ENCODE data around the gene FNBP1.

DNA sequence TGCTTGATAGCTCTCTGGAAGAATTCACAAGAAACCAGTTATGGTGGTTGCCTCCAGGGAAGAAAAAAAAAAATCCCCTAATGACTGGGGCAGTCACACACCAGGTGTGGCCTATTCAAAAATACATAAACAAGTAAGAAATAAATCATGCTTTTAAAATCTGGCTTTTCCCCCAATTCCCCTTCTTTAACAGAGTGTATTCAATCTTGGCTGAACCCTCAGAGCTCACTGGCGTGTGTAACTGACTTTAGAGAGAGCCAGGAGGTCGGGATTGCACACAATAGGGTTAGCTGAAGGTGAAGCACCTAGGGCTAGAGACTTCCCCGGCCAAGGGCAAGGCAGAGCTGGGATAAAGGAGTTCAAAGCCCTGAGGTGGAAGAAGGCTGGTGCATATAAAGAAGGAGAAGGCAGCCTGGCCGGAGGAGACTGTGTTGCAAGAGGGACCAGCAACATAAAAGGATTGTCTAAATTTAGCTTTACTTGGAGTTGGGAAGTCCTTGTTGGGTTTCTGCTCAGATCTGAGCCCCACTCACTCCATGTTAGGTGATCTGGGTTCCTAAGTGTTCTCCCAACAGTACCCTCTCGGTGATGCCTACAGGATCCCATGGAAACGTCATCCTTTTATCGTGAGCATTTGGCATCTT, 19.7 kb downstream of the FNBP1 start:
- TF ChIP-seq, protein P1, sequence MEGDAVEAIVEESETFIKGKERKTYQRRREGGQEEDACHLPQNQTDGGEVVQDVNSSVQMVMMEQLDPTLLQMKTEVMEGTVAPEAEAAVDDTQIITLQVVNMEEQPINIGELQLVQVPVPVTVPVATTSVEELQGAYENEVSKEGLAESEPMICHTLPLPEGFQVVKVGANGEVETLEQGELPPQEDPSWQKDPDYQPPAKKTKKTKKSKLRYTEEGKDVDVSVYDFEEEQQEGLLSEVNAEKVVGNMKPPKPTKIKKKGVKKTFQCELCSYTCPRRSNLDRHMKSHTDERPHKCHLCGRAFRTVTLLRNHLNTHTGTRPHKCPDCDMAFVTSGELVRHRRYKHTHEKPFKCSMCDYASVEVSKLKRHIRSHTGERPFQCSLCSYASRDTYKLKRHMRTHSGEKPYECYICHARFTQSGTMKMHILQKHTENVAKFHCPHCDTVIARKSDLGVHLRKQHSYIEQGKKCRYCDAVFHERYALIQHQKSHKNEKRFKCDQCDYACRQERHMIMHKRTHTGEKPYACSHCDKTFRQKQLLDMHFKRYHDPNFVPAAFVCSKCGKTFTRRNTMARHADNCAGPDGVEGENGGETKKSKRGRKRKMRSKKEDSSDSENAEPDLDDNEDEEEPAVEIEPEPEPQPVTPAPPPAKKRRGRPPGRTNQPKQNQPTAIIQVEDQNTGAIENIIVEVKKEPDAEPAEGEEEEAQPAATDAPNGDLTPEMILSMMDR (IDR thresholded peaks at IDR 0.05; ENCODE audit: low read length), result no peak
- no peak for TF ChIP-seq EZH2 (optimal IDR thresholded peaks at IDR 0.05; ENCODE audit: low read depth, low read length)
